GM23248 (cell line): Measurements from ENCODE around the gene CLTRN.

Experiments used
- EZH2 ChIP-seq: fragments of 200-600 bp; sonication (generic); IDR thresholded peaks from 2 replicates; pipeline ENCODE4 v1.6.1; 2018; ENCODE audit warnings: antibody characterized with exemption, mild to moderate bottlenecking; ENCODE audit not compliant: insufficient read depth, poor library complexity, severe bottlenecking
- EZH2phosphoT487 ChIP-seq: fragments of 200-600 bp; sonication (generic); IDR thresholded peaks from 2 replicates; pipeline ENCODE4 v1.6.1; 2018; ENCODE audit warnings: antibody characterized with exemption, moderate library complexity, mild to moderate bottlenecking, low read depth; ENCODE audit not compliant: insufficient read depth

GRCh38 chrX:15694941-15695451 is 30.4 kb upstream of the CLTRN start:
- TF ChIP-seq EZH2: no peak
- TF ChIP-seq EZH2phosphoT487: no peak
